ENCODE results near the gene ADAM12. TPM values are rescaled to one million over a fixed set of nuclear protein-coding genes. Genes with fewer than 3 reads are reported as not detected.

Gene ADAM12
- total and polyA plus RNA-seq, 2 donors (not counting 3 experiments of a cell fraction or from before 2014, with no cell fraction given): 0.22 to 0.33 TPM

GRCh38 chr10:125985557-125986240, 402.6 kb downstream of the ADAM12 start:
- TF ChIP-seq MYC (IDR thresholded peaks at IDR 0.05; ENCODE audit: low read depth, low read length) (no peak), POLR2A (IDR thresholded peaks at IDR 0.05; ENCODE audit: low read depth, low read length) (no peak), POLR2AphosphoS5 (IDR thresholded peaks at IDR 0.05; ENCODE audit: insufficient read depth, low read depth, low read length) (no peak), MAX (IDR thresholded peaks at IDR 0.05; ENCODE audit: insufficient read depth, insufficient read length) (no peak), EZH2 (IDR thresholded peaks at IDR 0.05; ENCODE audit: borderline replicate concordance, low read depth, low read length, severe bottlenecking) (no peak), FOS (IDR thresholded peaks at IDR 0.05; ENCODE audit: borderline replicate concordance, insufficient read depth, low read length) (no peak), GATA2 (IDR thresholded peaks at IDR 0.05; ENCODE audit: insufficient read depth, insufficient read length, low read depth, low read length) (no peak), JUN (IDR thresholded peaks at IDR 0.05; ENCODE audit: borderline replicate concordance, insufficient read depth, insufficient read length, low read depth) (no peak)
- TF ChIP-seq, protein P1, sequence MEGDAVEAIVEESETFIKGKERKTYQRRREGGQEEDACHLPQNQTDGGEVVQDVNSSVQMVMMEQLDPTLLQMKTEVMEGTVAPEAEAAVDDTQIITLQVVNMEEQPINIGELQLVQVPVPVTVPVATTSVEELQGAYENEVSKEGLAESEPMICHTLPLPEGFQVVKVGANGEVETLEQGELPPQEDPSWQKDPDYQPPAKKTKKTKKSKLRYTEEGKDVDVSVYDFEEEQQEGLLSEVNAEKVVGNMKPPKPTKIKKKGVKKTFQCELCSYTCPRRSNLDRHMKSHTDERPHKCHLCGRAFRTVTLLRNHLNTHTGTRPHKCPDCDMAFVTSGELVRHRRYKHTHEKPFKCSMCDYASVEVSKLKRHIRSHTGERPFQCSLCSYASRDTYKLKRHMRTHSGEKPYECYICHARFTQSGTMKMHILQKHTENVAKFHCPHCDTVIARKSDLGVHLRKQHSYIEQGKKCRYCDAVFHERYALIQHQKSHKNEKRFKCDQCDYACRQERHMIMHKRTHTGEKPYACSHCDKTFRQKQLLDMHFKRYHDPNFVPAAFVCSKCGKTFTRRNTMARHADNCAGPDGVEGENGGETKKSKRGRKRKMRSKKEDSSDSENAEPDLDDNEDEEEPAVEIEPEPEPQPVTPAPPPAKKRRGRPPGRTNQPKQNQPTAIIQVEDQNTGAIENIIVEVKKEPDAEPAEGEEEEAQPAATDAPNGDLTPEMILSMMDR (IDR thresholded peaks at IDR 0.05; ENCODE audit: extremely low read depth in 1 of 2, insufficient read depth in 1 of 2, low read depth in 1 of 2, low read length in 2 of 2): no peak

More at GRCh38 chr10:125985557-125986240, 402.6 kb downstream of the ADAM12 start:
- H3K4me2 ChIP-seq (ENCODE audit: insufficient read depth, low read length): no peak overlapping the region
- H3K4me3 ChIP-seq (replicated peaks in 1 of 3; ENCODE audit: insufficient read depth in 1 of 3, low read depth in 1 of 3, low read length in 3 of 3): no peak overlapping the region
- no peaks in the 10 kb centered on the region for H3K27me3 ChIP-seq (ENCODE audit: control insufficient read depth in 2 of 2, insufficient read depth in 2 of 2, low read length in 2 of 2)
- dilution Hi-C loops (cut with MboI; ENCODE audit: extremely low pct_ligation_motif_present, low sequenced_read_pairs) (no loop called here), intact Hi-C loops (cut with micrococcal nuclease) (no loop called here)
- H3K9ac ChIP-seq (replicated peaks; ENCODE audit: extremely low read depth, insufficient read depth, low read length): no peak overlapping the region
- no peaks in the 10 kb centered on the region for H4K20me1 ChIP-seq (replicated peaks; ENCODE audit: control insufficient read depth, extremely low read depth, insufficient read depth, low read length)
- H3K4me1 ChIP-seq (ENCODE audit: control insufficient read depth, extremely low read depth, insufficient read depth, low read length): no peaks in the 10 kb centered on the region
- POLR2A ChIA-PET: no interaction called here
- H3K9me1 ChIP-seq (replicated peaks; ENCODE audit: control insufficient read depth, extremely low read depth, insufficient read depth, low read length): no peaks in the 10 kb centered on the region
- CTCF ChIA-PET: interaction anchor here (1.4 to 6.6 kb wide), 3 partner anchors 65 to 763 kb away, joined by 6 to 88 read pairs (median 30); no protein-coding TSS in a partner anchor
- no peak for DNase-seq (ENCODE audit: low read depth, low spot score)
- BruUV-seq (replicated peaks): no TSS peak
- no peak overlapping the region for H3K27ac ChIP-seq (ENCODE audit: insufficient read depth, low read depth, low read length)
- no peak overlapping the region for H2AFZ ChIP-seq (ENCODE audit: low read depth, low read length)
- no peak for FAIRE-seq
- H3K36me3 ChIP-seq (ENCODE audit: control insufficient read depth in 2 of 2, extremely low read depth in 1 of 2, insufficient read depth in 2 of 2, low read length in 2 of 2): no peaks in the 10 kb centered on the region
- H3K79me2 ChIP-seq (ENCODE audit: control insufficient read depth, insufficient read depth, low read length): no peaks in the 10 kb centered on the region
- H3K9me3 ChIP-seq (replicated peaks; ENCODE audit: control insufficient read depth, insufficient read depth, low read length): no peaks in the 10 kb centered on the region
